GM12801 (cell line): Measurements from ENCODE around the gene SPAG6.

ENCODE experiments used
- CTCF ChIP-seq: IDR thresholded peaks from one replicate; pipeline ENCODE4 v1.5.1; 2011; ENCODE audit warnings: control low read depth; ENCODE audit not compliant: insufficient read length; ENCODE audit errors: extremely low read depth

The SPAG6 gene

GRCh38 chr10:22455068-22455857, 110.0 kb downstream of the SPAG6 start:
- no peak for TF ChIP-seq CTCF

GRCh38 chr10:22456486-22456885, 111.2 kb downstream of the SPAG6 start:
- no peak for TF ChIP-seq CTCF

GRCh38 chr10:22458272-22459038, 113.2 kb downstream of the SPAG6 start:
- TF ChIP-seq CTCF = no peak

- TF ChIP-seq CTCF = no peak
These were observed 114.2 kb downstream of the SPAG6 start for GRCh38 chr10:22459496-22459895.

GRCh38 chr10:22460101-22460500, 114.8 kb downstream of the SPAG6 start:
- TF ChIP-seq CTCF = no peak

GRCh38 chr10:22460531-22461403, 115.5 kb downstream of the SPAG6 start:
- TF ChIP-seq CTCF = no peak

GRCh38 chr10:22461891-22462290, 116.6 kb downstream of the SPAG6 start:
- no peak for TF ChIP-seq CTCF
